Measurements from ENCODE around the gene AGMAT. TPM values are rescaled to one million over a fixed set of nuclear protein-coding genes. Genes with fewer than 3 reads are reported as not detected.

AGMAT gene
- 0.10 and 0.18 TPM in 2 replicates for polyA plus RNA-seq (2013)

- no peak within 1 kb of the TSS for H2BK12ac ChIP-seq (ENCODE audit: low read length)
- no peaks in the 10 kb centered on the region for H3K79me2 ChIP-seq (ENCODE audit: control insufficient read depth, insufficient read depth, low read length, poor library complexity)
- peak within 1 kb of the TSS; percentile 21 for H2AFZ ChIP-seq (ENCODE audit: insufficient read depth, low read length, poor library complexity)
- no CpG with 5 or more reads among the region's 68 CpGs for WGBS (ENCODE audit: extremely low coverage, insufficient coverage, insufficient read length)
- DNase-seq = peak in 1 of 2 donors; percentile 42
- peak within 1 kb of the TSS; percentile 3 for H4K8ac ChIP-seq (ENCODE audit: low read depth, low read length)
- H4K91ac ChIP-seq (ENCODE audit: low read depth, low read length) = no peak within 1 kb of the TSS
- peak within 1 kb of the TSS; percentile 21 for H4K12ac ChIP-seq (ENCODE audit: low read depth, low read length)
- no peaks in the 10 kb centered on the region for H3K27me3 ChIP-seq (ENCODE audit: insufficient read depth, low read length)
- H3K23ac ChIP-seq (ENCODE audit: low read length) = no peak within 1 kb of the TSS
- H3K14ac ChIP-seq (ENCODE audit: low read length) = no peak within 1 kb of the TSS
- peak within 1 kb of the TSS; percentile 36 for H3K9ac ChIP-seq (ENCODE audit: low read length)
- no peak within 1 kb of the TSS for H2BK120ac ChIP-seq (ENCODE audit: insufficient read depth, low read length, poor library complexity)
- H3K36me3 ChIP-seq (ENCODE audit: control insufficient read depth in 1 of 2, insufficient read depth in 2 of 2, low read length in 2 of 2) = no peaks in the 10 kb centered on the region
- H3K4me3 ChIP-seq (ENCODE audit: low read depth, low read length) = peak within 1 kb of the TSS; percentile 70
- H3K27ac ChIP-seq (ENCODE audit: low read depth, low read length) = no peak within 1 kb of the TSS
- peaks cover 2% of the 10 kb centered on the region for H3K79me1 ChIP-seq (ENCODE audit: low read length)
- H3K4ac ChIP-seq (ENCODE audit: low read depth, low read length) = no peak within 1 kb of the TSS
- H2AK5ac ChIP-seq (ENCODE audit: low read length) = no peak within 1 kb of the TSS
- no peak within 1 kb of the TSS for H2BK5ac ChIP-seq (ENCODE audit: low read depth, low read length, poor library complexity)
- H3K4me2 ChIP-seq (ENCODE audit: low read length) = peak within 1 kb of the TSS; percentile 94
- no peak within 1 kb of the TSS for H3K18ac ChIP-seq (ENCODE audit: low read length)
- peaks cover 4% of the 10 kb centered on the region for H3K9me3 ChIP-seq (ENCODE audit: insufficient read depth, low read depth, low read length)
- peaks cover 0 to 2% of the 10 kb centered on the region in 2 experiments for H3K4me1 ChIP-seq (ENCODE audit: control insufficient read depth in 1 of 2, insufficient read depth in 2 of 2, low read length in 2 of 2)
Observed at GRCh38 chr1:15584489-15585363, at the start of gene AGMAT. Gene AGMAT (minus strand): TSS chr1:15585051. CDS start chr1:15584967, 84 bp downstream.

- H2BK12ac ChIP-seq (ENCODE audit: low read length) = no peak overlapping the region
- H3K23ac ChIP-seq (ENCODE audit: low read length) = no peak overlapping the region
- H3K9me3 ChIP-seq (ENCODE audit: insufficient read depth, low read depth, low read length) = no peaks in the 10 kb centered on the region
- H3K14ac ChIP-seq (ENCODE audit: low read length) = no peak overlapping the region
- no peak overlapping the region for H2AFZ ChIP-seq (ENCODE audit: insufficient read depth, low read length, poor library complexity)
- no peak overlapping the region for H3K4me2 ChIP-seq (ENCODE audit: low read length)
- peaks cover 46 to 54% of the 10 kb centered on the region in 2 experiments for H3K36me3 ChIP-seq (ENCODE audit: control insufficient read depth in 1 of 2, insufficient read depth in 2 of 2, low read length in 2 of 2)
- H3K27me3 ChIP-seq (ENCODE audit: insufficient read depth, low read length) = no peaks in the 10 kb centered on the region
- H3K4me1 ChIP-seq (ENCODE audit: control insufficient read depth in 1 of 2, insufficient read depth in 2 of 2, low read length in 2 of 2) = no peaks in the 10 kb centered on the region
- H3K79me2 ChIP-seq (ENCODE audit: control insufficient read depth, insufficient read depth, low read length, poor library complexity) = no peaks in the 10 kb centered on the region
- no peak overlapping the region for H4K91ac ChIP-seq (ENCODE audit: low read depth, low read length)
- WGBS (ENCODE audit: extremely low coverage, insufficient coverage, insufficient read length) = no CpG with 5 or more reads among the region's 9 CpGs
- DNase-seq = peak; percentile 42 to 62
- no peak overlapping the region for H3K18ac ChIP-seq (ENCODE audit: low read length)
- no peak overlapping the region for H2BK5ac ChIP-seq (ENCODE audit: low read depth, low read length, poor library complexity)
- H4K8ac ChIP-seq (ENCODE audit: low read depth, low read length) = no peak overlapping the region
- H2AK5ac ChIP-seq (ENCODE audit: low read length) = no peak overlapping the region
- H3K27ac ChIP-seq (ENCODE audit: low read depth, low read length) = no peak overlapping the region
- H3K9ac ChIP-seq (ENCODE audit: low read length) = no peak overlapping the region
- H3K4me3 ChIP-seq (ENCODE audit: low read depth, low read length) = no peak overlapping the region
- H4K12ac ChIP-seq (ENCODE audit: low read depth, low read length) = no peak overlapping the region
- no peak overlapping the region for H3K4ac ChIP-seq (ENCODE audit: low read depth, low read length)
- no peaks in the 10 kb centered on the region for H3K79me1 ChIP-seq (ENCODE audit: low read length)
- no peak overlapping the region for H2BK120ac ChIP-seq (ENCODE audit: insufficient read depth, low read length, poor library complexity)
Observed at GRCh38 chr1:15633756-15634420, 49.0 kb upstream of the AGMAT start.

- H2AFZ ChIP-seq (ENCODE audit: insufficient read depth, low read length, poor library complexity) = no peak overlapping the region
Observed at GRCh38 chr1:15628003-15628402, 43.2 kb upstream of the AGMAT start.

GRCh38 chr1:15627343-15627988 lies 42.6 kb upstream of the AGMAT start:
- no peak overlapping the region for H3K4me2 ChIP-seq (ENCODE audit: low read length)
- no peak overlapping the region for H3K18ac ChIP-seq (ENCODE audit: low read length)
- no peak overlapping the region for H3K23ac ChIP-seq (ENCODE audit: low read length)
- H2BK12ac ChIP-seq (ENCODE audit: low read length) = no peak overlapping the region
- no peak overlapping the region for H3K4me3 ChIP-seq (ENCODE audit: low read depth, low read length)
- no peak for DNase-seq
- H3K79me2 ChIP-seq (ENCODE audit: control insufficient read depth, insufficient read depth, low read length, poor library complexity) = peaks cover 9% of the 10 kb centered on the region
- no peaks in the 10 kb centered on the region for H3K79me1 ChIP-seq (ENCODE audit: low read length)
- no peak overlapping the region for H2AFZ ChIP-seq (ENCODE audit: insufficient read depth, low read length, poor library complexity)
- H2BK5ac ChIP-seq (ENCODE audit: low read depth, low read length, poor library complexity) = no peak overlapping the region
- H3K27ac ChIP-seq (ENCODE audit: low read depth, low read length) = no peak overlapping the region
- H4K91ac ChIP-seq (ENCODE audit: low read depth, low read length) = no peak overlapping the region
- no peak overlapping the region for H4K12ac ChIP-seq (ENCODE audit: low read depth, low read length)
- no peaks in the 10 kb centered on the region for H3K4me1 ChIP-seq (ENCODE audit: control insufficient read depth in 1 of 2, insufficient read depth in 2 of 2, low read length in 2 of 2)
- no peak overlapping the region for H2BK120ac ChIP-seq (ENCODE audit: insufficient read depth, low read length, poor library complexity)
- no peaks in the 10 kb centered on the region for H3K9me3 ChIP-seq (ENCODE audit: insufficient read depth, low read depth, low read length)
- peaks cover 16% of the 10 kb centered on the region in 2 experiments for H3K36me3 ChIP-seq (ENCODE audit: control insufficient read depth in 1 of 2, insufficient read depth in 2 of 2, low read length in 2 of 2)
- no peaks in the 10 kb centered on the region for H3K27me3 ChIP-seq (ENCODE audit: insufficient read depth, low read length)
- no peak overlapping the region for H3K9ac ChIP-seq (ENCODE audit: low read length)
- H2AK5ac ChIP-seq (ENCODE audit: low read length) = no peak overlapping the region
- no CpG with 5 or more reads among the region's 4 CpGs for WGBS (ENCODE audit: extremely low coverage, insufficient coverage, insufficient read length)
- H4K8ac ChIP-seq (ENCODE audit: low read depth, low read length) = no peak overlapping the region
- no peak overlapping the region for H3K14ac ChIP-seq (ENCODE audit: low read length)
- no peak overlapping the region for H3K4ac ChIP-seq (ENCODE audit: low read depth, low read length)

More at GRCh38 chr1:15628003-15628402, 43.2 kb upstream of the AGMAT start:
- Histone ChIP-seq H2BK5ac (ENCODE audit: low read depth, low read length, poor library complexity) (no peak overlapping the region), H4K8ac (ENCODE audit: low read depth, low read length) (no peak overlapping the region), H3K14ac (ENCODE audit: low read length) (no peak overlapping the region), H3K4me2 (ENCODE audit: low read length) (no peak overlapping the region), H4K91ac (ENCODE audit: low read depth, low read length) (no peak overlapping the region), H3K27me3 (ENCODE audit: insufficient read depth, low read length) (no peaks in the 10 kb centered on the region), H2BK12ac (ENCODE audit: low read length) (no peak overlapping the region), H3K4me1 (ENCODE audit: control insufficient read depth in 1 of 2, insufficient read depth in 2 of 2, low read length in 2 of 2) (no peaks in the 10 kb centered on the region), H3K9ac (ENCODE audit: low read length) (no peak overlapping the region), H3K23ac (ENCODE audit: low read length) (no peak overlapping the region), H4K12ac (ENCODE audit: low read depth, low read length) (no peak overlapping the region), H3K18ac (ENCODE audit: low read length) (no peak overlapping the region), H3K79me1 (ENCODE audit: low read length) (no peaks in the 10 kb centered on the region), H3K36me3 (ENCODE audit: control insufficient read depth in 1 of 2, insufficient read depth in 2 of 2, low read length in 2 of 2) (peaks cover 18 to 19% of the 10 kb centered on the region in 2 experiments), H3K4ac (ENCODE audit: low read depth, low read length) (no peak overlapping the region), H3K79me2 (ENCODE audit: control insufficient read depth, insufficient read depth, low read length, poor library complexity) (peaks cover 7% of the 10 kb centered on the region), H3K4me3 (ENCODE audit: low read depth, low read length) (no peak overlapping the region), H2BK120ac (ENCODE audit: insufficient read depth, low read length, poor library complexity) (no peak overlapping the region), H3K27ac (ENCODE audit: low read depth, low read length) (no peak overlapping the region), H3K9me3 (ENCODE audit: insufficient read depth, low read depth, low read length) (no peaks in the 10 kb centered on the region), H2AK5ac (ENCODE audit: low read length) (no peak overlapping the region)
- WGBS (ENCODE audit: extremely low coverage, insufficient coverage, insufficient read length) = no CpG with 5 or more reads among the region's 1 CpG
- DNase-seq = no peak
